A549 (cell line): ENCODE measurements around the gene SIRPA. TPM values are rescaled to one million over a fixed set of nuclear protein-coding genes. Genes with fewer than 3 reads are reported as not detected.

Source experiments
- ATAC-seq, 2 experiments: fragments of 200-7000 bp in 1 of 2; fragments of >200 bp in 1 of 2; cut with Nextera tagmentation in 1 of 2; cut with Tn5 transposase in 1 of 2; 3 replicates each; pipeline versions ENCODE4 v1.8.0 to v1.9.1; 2018 to 2020; ENCODE audit warnings: mild to moderate bottlenecking in 1 of 2, moderate library complexity in 1 of 2
- CTCF ChIA-PET: fragments of 300-600 bp; sonication (Branson Sonifier 250); formaldehyde crosslinking; extraction: SDS; loops from one replicate; lab custom pipeline; 2021; ENCODE audit warnings: antibody characterized with exemption, inconsistent platforms; lab: Yijun Ruan, JAX
- POLR2A ChIA-PET: fragments of 350-600 bp; formaldehyde crosslinking; extraction: SDS; loops from one replicate; lab custom pipeline; 2021; ENCODE audit warnings: antibody characterized with exemption, inconsistent platforms; lab: Yijun Ruan, JAX
- DNase-seq, 2 experiments: peaks; one replicate each; pipeline versions ENCODE4 v3.0.0 to v3.0.0-alpha.2; 2011 to 2016; ENCODE audit warnings: low read depth in 1 of 2, low spot score in 1 of 2
- FAIRE-seq: peaks from 2 replicates; lab custom pipeline; 2011; peaks lifted over from hg19 to GRCh38; lab: Jason Lieb, UNC
- H3K27ac ChIP-seq, 2 experiments: fragments of >200 bp; sonication (Bioruptor Twin); formaldehyde crosslinking; 3 replicates each; pipeline ENCODE4 v1.5.1; 2016 to 2017
- H3K4me1 ChIP-seq: fragments of >200 bp; sonication (Bioruptor Twin); formaldehyde crosslinking; 3 replicates; pipeline ENCODE4 v1.6.1; 2016
- H3K4me2 ChIP-seq: fragments of >200 bp; sonication (Bioruptor Twin); formaldehyde crosslinking; 3 replicates; pipeline ENCODE4 v1.6.1; 2016
- H3K4me3 ChIP-seq: fragments of >200 bp; sonication (Bioruptor Twin); formaldehyde crosslinking; 3 replicates; pipeline ENCODE4 v1.5.1; 2016
- H3K9me3 ChIP-seq: fragments of >200 bp; sonication (Bioruptor Twin); formaldehyde crosslinking; 3 replicates; pipeline ENCODE4 v1.6.1; 2016
- CHD4 ChIP-seq: fragments of 200-600 bp; sonication (generic); IDR thresholded peaks from 2 replicates; pipeline ENCODE4 v1.6.1; 2016; ENCODE audit warnings: antibody characterized with exemption, mild to moderate bottlenecking, borderline replicate concordance
- HDAC2 ChIP-seq: fragments of 200-600 bp; sonication (generic); IDR thresholded peaks from 2 replicates; pipeline ENCODE4 v1.6.1; 2016
- HEYL ChIP-seq: fragments of 250-450 bp; sonication (Bioruptor Pico); IDR thresholded peaks from 2 replicates; pipeline ENCODE4 v1.8.0; 2021; ENCODE audit warnings: mild to moderate bottlenecking, moderate library complexity
- HOXA7 ChIP-seq: fragments of 250-450 bp; sonication (Bioruptor Pico); IDR thresholded peaks from 2 replicates; pipeline ENCODE4 v1.5.0; 2020; ENCODE audit warnings: mild to moderate bottlenecking, moderate library complexity
- HOXB13 ChIP-seq: fragments of 250-450 bp; sonication (Bioruptor Pico); IDR thresholded peaks from 2 replicates; pipeline ENCODE4 v1.5.0; 2020; ENCODE audit warnings: low read depth, mild to moderate bottlenecking, moderate library complexity
- HOXB5 ChIP-seq: fragments of 250-450 bp; sonication (Bioruptor Pico); IDR thresholded peaks from 2 replicates; pipeline ENCODE4 v1.5.0; 2020; ENCODE audit warnings: mild to moderate bottlenecking, moderate library complexity
- KDM1A ChIP-seq: fragments of 200-600 bp; sonication (generic); IDR thresholded peaks from 2 replicates; pipeline ENCODE4 v1.6.1; 2016; ENCODE audit warnings: low read depth, mild to moderate bottlenecking
- KDM5A ChIP-seq: fragments of 200-600 bp; sonication (generic); IDR thresholded peaks from 2 replicates; pipeline ENCODE4 v1.6.1; 2016; ENCODE audit warnings: antibody characterized with exemption, mild to moderate bottlenecking
- MAZ ChIP-seq: fragments of 150-350 bp; IDR thresholded peaks from 2 replicates; pipeline ENCODE4 v1.6.1; 2014; ENCODE audit warnings: antibody characterized with exemption, low read depth, low read length, borderline replicate concordance
- MYC ChIP-seq: IDR thresholded peaks from 2 replicates; pipeline ENCODE4 v1.6.1; 2012; ENCODE audit warnings: mild to moderate bottlenecking, inconsistent platforms, low read length, improper control_type of control experiment, borderline replicate concordance
- NFE2L2 ChIP-seq: fragments of 150-350 bp; conservative IDR thresholded peaks from 2 replicates; pipeline ENCODE4 v1.6.1; 2014; ENCODE audit warnings: low read length
- NR3C1 ChIP-seq: fragments of >200 bp; sonication (Bioruptor Twin); formaldehyde crosslinking; IDR thresholded peaks from 3 replicates; pipeline ENCODE4 v1.6.1; 2017
- POLR2AphosphoS2 ChIP-seq: conservative IDR thresholded peaks from 2 replicates; pipeline ENCODE4 v1.6.1; 2012; ENCODE audit warnings: low read length, improper control_type of control experiment, inconsistent platforms
- RARB ChIP-seq: fragments of 250-450 bp; sonication (Bioruptor Pico); IDR thresholded peaks from 2 replicates; pipeline ENCODE4 v1.8.0; 2021; ENCODE audit warnings: mild to moderate bottlenecking, moderate library complexity
- RCOR1 ChIP-seq: fragments of 150-350 bp; IDR thresholded peaks from 2 replicates; pipeline ENCODE4 v1.6.1; 2014; ENCODE audit warnings: antibody characterized with exemption, low read length, low read depth
- RNF2 ChIP-seq: fragments of 200-600 bp; sonication (generic); IDR thresholded peaks from 2 replicates; pipeline ENCODE4 v1.6.1; 2016; ENCODE audit warnings: low read depth, mild to moderate bottlenecking, antibody characterized with exemption, moderate library complexity, borderline replicate concordance
- TP53 ChIP-seq: fragments of 250-450 bp; sonication (Bioruptor Pico); IDR thresholded peaks from 2 replicates; pipeline ENCODE4 v1.5.0; 2021; ENCODE audit warnings: mild to moderate bottlenecking, moderate library complexity
- WGBS: methylation state at CpG from one replicate; pipeline ENCODE4 v1.1.6; 2017; ENCODE audit errors: missing lambda C conversion rate; 5-methylcytosine and 5-hydroxymethylcytosine counted together
- polyA plus RNA-seq, 4 experiments: library from polyadenylated mRNA; depleted of rRNA in 3 of 4; stranded (reverse); fragments of >200 nt; fragmentation: RNase III in 1 of 4; extraction: RNeasy Plus Mini Kit Qiagen cat#74134 plus additional on column Dnase treatment in 1 of 4; gene quantifications; 2 replicates in 3 of 4; 3 replicates in 1 of 4; pipeline ENCODE4 v1.2.3, GENCODE V29; 2011 to 2017
- TF ChIP-seq, protein P1 (sequence below): fragments of 250-450 bp; sonication (Bioruptor Pico); IDR thresholded peaks from 2 replicates; pipeline ENCODE4 v1.5.0; 2020; ENCODE audit warnings: low read depth, mild to moderate bottlenecking, moderate library complexity
- TF ChIP-seq, protein P2 (sequence below): fragments of 450-650 bp; IDR thresholded peaks from 2 replicates; pipeline ENCODE4 v1.6.1; 2014; ENCODE audit warnings: antibody characterized with exemption
- TF ChIP-seq, protein P3 (sequence below): IDR thresholded peaks from 2 replicates; pipeline ENCODE4 v1.6.1; 2012
- TF ChIP-seq, protein P4 (sequence below): fragments of >200 bp; sonication (Bioruptor Twin); formaldehyde crosslinking; IDR thresholded peaks from 3 replicates; pipeline ENCODE4 v1.6.1; 2016
- TF ChIP-seq, protein P5 (sequence below): fragments of 150-350 bp; IDR thresholded peaks from 2 replicates; pipeline ENCODE4 v1.6.1; 2014; ENCODE audit warnings: low read depth, mild to moderate bottlenecking, low read length

Gene SIRPA
- polyA plus RNA-seq, 2 of the 4 experiments (the other 2 are of a cell fraction), result 12.8 to 21.6 TPM

DNA sequence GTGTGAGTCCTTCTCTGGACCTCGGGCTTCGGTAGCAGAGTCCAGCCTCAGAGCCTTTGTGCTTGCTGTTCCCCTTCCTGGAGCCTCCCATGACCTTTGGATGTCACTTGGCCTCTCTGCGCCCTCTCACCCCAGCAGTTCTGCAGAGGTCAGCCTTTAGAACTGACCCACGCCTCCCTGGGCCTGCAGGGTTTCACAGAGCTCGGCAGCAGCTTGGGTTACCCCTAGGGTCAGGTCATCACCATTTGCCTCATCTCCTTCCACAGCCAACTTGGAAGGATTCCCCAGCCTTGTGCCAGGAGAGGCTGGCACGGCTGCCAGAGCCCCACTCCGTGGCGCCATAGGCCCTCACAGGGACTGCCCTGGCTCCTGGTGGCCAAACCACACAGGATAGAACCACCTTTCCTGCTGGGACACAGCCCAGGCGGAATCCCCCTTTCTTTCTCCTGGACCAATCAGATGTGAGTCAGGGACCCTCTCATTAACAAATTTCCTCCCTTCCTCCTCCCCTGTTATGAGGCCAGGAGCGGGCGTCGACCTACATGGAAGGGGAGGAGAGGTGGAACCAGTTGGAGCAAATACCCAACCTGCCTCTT is 13.9 kb upstream of the SIRPA start:
- no peak for FAIRE-seq
- Histone ChIP-seq H3K4me1 (no peaks in the 10 kb centered on the region), H3K9me3 (no peaks in the 10 kb centered on the region), H3K4me2 (no peak overlapping the region), H3K27ac (no peak overlapping the region), H3K4me3 (no peak overlapping the region)
- peak in 1 of 2 experiments; percentile 15; a peak in 2 of 6 replicates for ATAC-seq
- ChIA-PET POLR2A (no interaction called here), CTCF (interaction anchor here (1.8 to 2.0 kb wide), 2 partner anchors 15 to 79 kb away, joined by 4 read pairs; no protein-coding TSS in a partner anchor)
- no peak for TF ChIP-seq HDAC2
- no peak for TF ChIP-seq RARB
- TF ChIP-seq, protein P1, sequence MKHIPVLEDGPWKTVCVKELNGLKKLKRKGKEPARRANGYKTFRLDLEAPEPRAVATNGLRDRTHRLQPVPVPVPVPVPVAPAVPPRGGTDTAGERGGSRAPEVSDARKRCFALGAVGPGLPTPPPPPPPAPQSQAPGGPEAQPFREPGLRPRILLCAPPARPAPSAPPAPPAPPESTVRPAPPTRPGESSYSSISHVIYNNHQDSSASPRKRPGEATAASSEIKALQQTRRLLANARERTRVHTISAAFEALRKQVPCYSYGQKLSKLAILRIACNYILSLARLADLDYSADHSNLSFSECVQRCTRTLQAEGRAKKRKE (CRISPR knock-in tag), result no peak
- no peak for TF ChIP-seq MYC
- TF ChIP-seq, protein P2, sequence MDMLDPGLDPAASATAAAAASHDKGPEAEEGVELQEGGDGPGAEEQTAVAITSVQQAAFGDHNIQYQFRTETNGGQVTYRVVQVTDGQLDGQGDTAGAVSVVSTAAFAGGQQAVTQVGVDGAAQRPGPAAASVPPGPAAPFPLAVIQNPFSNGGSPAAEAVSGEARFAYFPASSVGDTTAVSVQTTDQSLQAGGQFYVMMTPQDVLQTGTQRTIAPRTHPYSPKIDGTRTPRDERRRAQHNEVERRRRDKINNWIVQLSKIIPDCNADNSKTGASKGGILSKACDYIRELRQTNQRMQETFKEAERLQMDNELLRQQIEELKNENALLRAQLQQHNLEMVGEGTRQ, result no peak
- TF ChIP-seq TP53 (CRISPR knock-in tag), result no peak
- no peak for TF ChIP-seq HOXB5 (CRISPR knock-in tag)
- no peak for TF ChIP-seq HEYL
- DNase-seq, result no peak
- 79% methylated on average over 12 of the region's 12 CpGs for WGBS

DNA sequence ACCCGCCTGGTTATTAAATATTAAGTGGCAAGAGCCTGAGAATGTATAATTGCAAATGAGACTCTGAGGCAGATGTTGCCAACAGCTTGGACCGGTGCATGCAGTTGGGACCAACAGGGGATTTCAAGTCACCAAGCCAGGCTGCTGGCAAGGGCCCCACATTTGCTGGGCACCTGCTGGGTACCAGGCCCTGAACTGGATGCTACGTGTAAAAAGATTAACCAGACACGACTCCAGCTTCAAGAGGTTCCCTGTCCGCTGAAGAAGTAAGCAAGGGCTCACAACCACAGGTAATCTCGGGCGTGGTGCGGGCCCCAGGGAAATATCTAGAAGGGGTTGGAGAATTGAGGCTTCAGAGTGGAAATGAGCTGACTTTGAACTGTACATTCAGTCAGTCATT is 13.2 kb upstream of the SIRPA start:
- Histone ChIP-seq H3K4me3 (no peak overlapping the region), H3K4me1 (no peaks in the 10 kb centered on the region)
- no peak for FAIRE-seq
- TF ChIP-seq, protein P3, sequence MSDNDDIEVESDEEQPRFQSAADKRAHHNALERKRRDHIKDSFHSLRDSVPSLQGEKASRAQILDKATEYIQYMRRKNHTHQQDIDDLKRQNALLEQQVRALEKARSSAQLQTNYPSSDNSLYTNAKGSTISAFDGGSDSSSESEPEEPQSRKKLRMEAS, result no peak
- TF ChIP-seq NR3C1, result no peak
- TF ChIP-seq NFE2L2, result no peak
- TF ChIP-seq, protein P1 (CRISPR knock-in tag), result no peak
- TF ChIP-seq HOXB5 (CRISPR knock-in tag), result no peak
- TF ChIP-seq RNF2, result no peak
- TF ChIP-seq CHD4, result no peak
- TF ChIP-seq, protein P4, sequence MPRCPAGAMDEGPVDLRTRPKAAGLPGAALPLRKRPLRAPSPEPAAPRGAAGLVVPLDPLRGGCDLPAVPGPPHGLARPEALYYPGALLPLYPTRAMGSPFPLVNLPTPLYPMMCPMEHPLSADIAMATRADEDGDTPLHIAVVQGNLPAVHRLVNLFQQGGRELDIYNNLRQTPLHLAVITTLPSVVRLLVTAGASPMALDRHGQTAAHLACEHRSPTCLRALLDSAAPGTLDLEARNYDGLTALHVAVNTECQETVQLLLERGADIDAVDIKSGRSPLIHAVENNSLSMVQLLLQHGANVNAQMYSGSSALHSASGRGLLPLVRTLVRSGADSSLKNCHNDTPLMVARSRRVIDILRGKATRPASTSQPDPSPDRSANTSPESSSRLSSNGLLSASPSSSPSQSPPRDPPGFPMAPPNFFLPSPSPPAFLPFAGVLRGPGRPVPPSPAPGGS, result no peak
- TF ChIP-seq KDM5A, result no peak
- TF ChIP-seq POLR2AphosphoS2, result no peak
- TF ChIP-seq HOXB13 (CRISPR knock-in tag), result no peak
- no peak for TF ChIP-seq RARB
- no peak for TF ChIP-seq RCOR1
- TF ChIP-seq, all 56 proteins: peak for 0
- Histone ChIP-seq H3K4me2 (no peak overlapping the region), H3K9me3 (no peaks in the 10 kb centered on the region), H3K27ac (no peak overlapping the region)
- 90% methylated on average over 8 of the region's 8 CpGs for WGBS
- ATAC-seq, result no peak
- no peak for DNase-seq
- ChIA-PET CTCF (interaction anchor here (1.8 to 2.0 kb wide), 2 partner anchors 14 to 80 kb away, joined by 4 read pairs; no protein-coding TSS in a partner anchor), POLR2A (no interaction called here)

DNA sequence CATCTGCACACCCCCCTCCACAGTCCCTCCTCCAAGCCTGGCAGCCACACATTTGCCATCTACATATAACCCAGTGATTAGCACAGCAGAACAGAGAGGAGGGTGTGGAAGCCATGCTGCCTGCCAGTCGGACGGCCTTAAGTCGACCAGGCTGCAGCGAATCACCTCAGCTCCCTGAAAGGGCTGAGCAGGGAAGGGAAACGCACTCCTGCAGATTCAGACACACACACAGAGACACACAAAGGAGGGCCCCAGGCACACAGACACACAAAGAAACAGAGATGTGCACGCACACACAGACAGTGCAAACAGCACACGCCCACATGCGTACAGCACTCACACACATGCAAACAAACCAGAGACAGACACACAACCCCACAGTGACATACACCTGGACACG is 11.2 kb upstream of the SIRPA start:
- no peak for FAIRE-seq
- POLR2A ChIA-PET, result no interaction called here

More for the DNA sequence above, 11.2 kb upstream of the SIRPA start:
- no peak overlapping the region for H3K4me2 ChIP-seq
- CTCF ChIA-PET, result interaction anchor here (1.4 kb wide), 1 partner anchor 107 kb away, joined by 4 read pairs; no protein-coding TSS in a partner anchor
- H3K4me3 ChIP-seq, result no peak overlapping the region
- ATAC-seq, result peak in 1 of 2 experiments; percentile 14; a peak in 1 of 6 replicates
- H3K9me3 ChIP-seq, result no peaks in the 10 kb centered on the region
- no peak for DNase-seq
- 72% methylated on average over 9 of the region's 9 CpGs for WGBS
- H3K4me1 ChIP-seq, result no peaks in the 10 kb centered on the region
- no peak overlapping the region for H3K27ac ChIP-seq
- TF ChIP-seq KDM1A (no peak), MAZ (no peak), HOXA7 (CRISPR knock-in tag) (no peak), NR3C1 (no peak), NFE2L2 (no peak)
- TF ChIP-seq, protein P5, sequence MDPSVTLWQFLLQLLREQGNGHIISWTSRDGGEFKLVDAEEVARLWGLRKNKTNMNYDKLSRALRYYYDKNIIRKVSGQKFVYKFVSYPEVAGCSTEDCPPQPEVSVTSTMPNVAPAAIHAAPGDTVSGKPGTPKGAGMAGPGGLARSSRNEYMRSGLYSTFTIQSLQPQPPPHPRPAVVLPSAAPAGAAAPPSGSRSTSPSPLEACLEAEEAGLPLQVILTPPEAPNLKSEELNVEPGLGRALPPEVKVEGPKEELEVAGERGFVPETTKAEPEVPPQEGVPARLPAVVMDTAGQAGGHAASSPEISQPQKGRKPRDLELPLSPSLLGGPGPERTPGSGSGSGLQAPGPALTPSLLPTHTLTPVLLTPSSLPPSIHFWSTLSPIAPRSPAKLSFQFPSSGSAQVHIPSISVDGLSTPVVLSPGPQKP, result no peak
